Left lung (tissue), 10 donors: ENCODE data around the gene DOHH. TPM values are rescaled to one million over a fixed set of nuclear protein-coding genes. Genes with fewer than 3 reads are reported as not detected.

Source experiments
- ATAC-seq: fragments of 200-7000 bp; cut with Tn5 transposase; one replicate; pipeline ENCODE4 v1.9.1; 2020; ENCODE audit warnings: moderate library complexity
- DNase-seq, 4 donors: peaks; one replicate each; pipeline ENCODE4 v3.0.0-alpha.2; 2013 to 2020
- H3K27ac ChIP-seq, 2 donors: fragments of 200-600 bp; sonication (generic) in 1 of 2; one replicate each; pipeline versions ENCODE4 v1.5.0 to v1.8.0; 2020 to 2021
- H3K27me3 ChIP-seq, 2 donors: fragments of 200-600 bp; sonication (generic) in 1 of 2; one replicate each; pipeline versions ENCODE4 v1.5.0 to v1.8.0; 2020 to 2021
- H3K36me3 ChIP-seq, 2 donors: fragments of 200-600 bp; sonication (generic) in 1 of 2; one replicate each; pipeline versions ENCODE4 v1.5.0 to v1.8.0; 2020 to 2021
- H3K4me1 ChIP-seq, 2 donors: fragments of 200-600 bp; one replicate each; pipeline ENCODE4 v1.8.0; 2021
- H3K4me3 ChIP-seq, 2 donors: fragments of 200-600 bp; sonication (generic) in 1 of 2; one replicate each; pipeline versions ENCODE4 v1.5.0 to v1.8.0; 2020 to 2021; ENCODE audit warnings: mild to moderate bottlenecking in 1 of 2
- H3K9me3 ChIP-seq, 2 donors: fragments of 200-600 bp; sonication (generic) in 1 of 2; one replicate each; pipeline versions ENCODE4 v1.5.0 to v1.8.0; 2020 to 2021
- intact Hi-C, 2 donors: fragments of 100-400 bp; cut with DNase I; formaldehyde crosslinking; loops; one replicate each; pipeline versions ENCODE4 v1.11.2 to v1.14.2; 2022
- polyA plus RNA-seq, 6 donors: library from polyadenylated mRNA; unstranded; fragments of 120-200 nt; gene quantifications; one replicate each; pipeline ENCODE4 v1.2.1, GENCODE V29; 2013; ENCODE audit not compliant: insufficient read length in 6 of 6
- total RNA-seq, 2 donors: library from RNA; stranded (reverse); fragmentation: NEBNext Ultra II Directional; extraction: Animal tissue kit (Norgen Biotek cat#: 25700); gene quantifications; one replicate each; pipeline ENCODE4 v1.2.1, GENCODE V29; 2021
- TF ChIP-seq, protein P1 (sequence below), 2 donors: fragments of 200-600 bp; sonication (generic) in 1 of 2; IDR thresholded peaks; one replicate each; pipeline versions ENCODE4 v1.5.0 to v1.8.0; 2021; ENCODE audit warnings: antibody characterized with exemption in 2 of 2
- donor health status: DM: no; HTN: yes; CAD: no.
- donor health status: DM: no; HTN: no; CAD: no.

DOHH gene
- total and polyA plus RNA-seq, 8 donors = 5.8 to 14.1 (median 7.9) TPM

DNA sequence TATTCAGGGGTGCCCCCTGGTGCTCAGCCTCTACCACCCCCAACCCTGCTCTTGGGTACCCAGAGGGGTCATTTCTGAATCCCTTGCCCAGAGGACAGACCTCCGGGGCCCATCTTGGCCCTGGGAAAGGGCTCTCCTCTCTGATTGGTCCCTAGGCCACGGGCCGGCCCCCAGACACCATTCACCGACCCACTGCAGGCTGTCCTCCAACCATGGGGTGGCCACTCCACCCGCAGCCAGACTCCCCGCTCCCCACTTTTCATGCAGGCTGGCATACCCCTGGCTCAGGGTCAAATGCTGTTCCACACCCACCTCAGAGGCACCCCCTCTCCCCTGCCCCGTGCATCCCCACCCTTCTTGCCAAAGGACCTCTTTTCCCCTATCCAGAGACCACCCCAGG, 34.9 kb downstream of the DOHH start:
- Histone ChIP-seq H3K27ac (peak overlapping the region in 1 of 2 donors; percentile 48), H3K36me3 (peaks cover 0 to 50% of the 10 kb centered on the region in 2 donors), H3K9me3 (no peaks in the 10 kb centered on the region), H3K4me3 (no peak overlapping the region), H3K4me1 (peaks cover 3 to 6% of the 10 kb centered on the region in 2 donors), H3K27me3 (no peaks in the 10 kb centered on the region)
- TF ChIP-seq, protein P1, sequence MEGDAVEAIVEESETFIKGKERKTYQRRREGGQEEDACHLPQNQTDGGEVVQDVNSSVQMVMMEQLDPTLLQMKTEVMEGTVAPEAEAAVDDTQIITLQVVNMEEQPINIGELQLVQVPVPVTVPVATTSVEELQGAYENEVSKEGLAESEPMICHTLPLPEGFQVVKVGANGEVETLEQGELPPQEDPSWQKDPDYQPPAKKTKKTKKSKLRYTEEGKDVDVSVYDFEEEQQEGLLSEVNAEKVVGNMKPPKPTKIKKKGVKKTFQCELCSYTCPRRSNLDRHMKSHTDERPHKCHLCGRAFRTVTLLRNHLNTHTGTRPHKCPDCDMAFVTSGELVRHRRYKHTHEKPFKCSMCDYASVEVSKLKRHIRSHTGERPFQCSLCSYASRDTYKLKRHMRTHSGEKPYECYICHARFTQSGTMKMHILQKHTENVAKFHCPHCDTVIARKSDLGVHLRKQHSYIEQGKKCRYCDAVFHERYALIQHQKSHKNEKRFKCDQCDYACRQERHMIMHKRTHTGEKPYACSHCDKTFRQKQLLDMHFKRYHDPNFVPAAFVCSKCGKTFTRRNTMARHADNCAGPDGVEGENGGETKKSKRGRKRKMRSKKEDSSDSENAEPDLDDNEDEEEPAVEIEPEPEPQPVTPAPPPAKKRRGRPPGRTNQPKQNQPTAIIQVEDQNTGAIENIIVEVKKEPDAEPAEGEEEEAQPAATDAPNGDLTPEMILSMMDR (IDR thresholded peaks at IDR 0.05) = no peak
- intact Hi-C loops = no loop called here
- DNase-seq (no peak), ATAC-seq (no peak)

DNA sequence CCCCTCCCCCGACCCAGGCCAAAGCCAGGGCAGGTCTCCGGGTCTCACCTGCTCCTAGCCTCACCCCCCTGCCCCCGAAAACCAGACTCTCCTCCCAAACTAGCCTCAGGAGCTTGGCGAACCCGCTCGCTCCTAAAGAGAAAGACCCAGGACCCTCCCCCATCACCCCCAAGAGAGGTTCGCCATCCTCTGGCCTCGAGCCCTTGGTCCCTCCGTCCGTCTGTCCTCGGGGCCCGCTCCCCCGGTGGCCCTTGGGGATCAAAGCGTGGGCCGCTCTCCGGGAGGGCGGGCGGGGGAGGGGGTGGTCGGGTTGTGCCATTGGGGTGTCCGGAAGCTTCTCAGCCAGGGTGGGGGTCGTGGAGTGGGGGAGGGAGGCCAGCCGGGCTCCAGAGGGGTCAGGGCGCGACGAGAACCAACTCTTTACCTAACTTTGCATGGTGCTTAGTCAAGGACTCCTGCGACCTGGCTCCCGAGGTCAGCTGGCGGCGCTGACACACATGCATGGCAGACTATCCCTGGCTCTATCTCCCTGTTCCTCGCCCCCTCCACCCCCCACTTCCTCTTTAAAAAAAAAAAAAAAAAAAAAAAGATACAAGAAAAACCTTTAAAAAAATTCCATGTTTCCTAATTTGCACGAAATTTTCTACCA, 35.8 kb downstream of the DOHH start:
- DNase-seq = no peak
- Histone ChIP-seq H3K4me3 (no peak overlapping the region), H3K27ac (no peak overlapping the region), H3K4me1 (peaks cover 7 to 11% of the 10 kb centered on the region in 2 donors), H3K27me3 (no peaks in the 10 kb centered on the region), H3K9me3 (no peaks in the 10 kb centered on the region), H3K36me3 (peaks cover 0 to 59% of the 10 kb centered on the region in 2 donors)
- intact Hi-C loops = no loop called here
- TF ChIP-seq, protein P1 (IDR thresholded peaks at IDR 0.05) = no peak
- ATAC-seq = no peak

DNA sequence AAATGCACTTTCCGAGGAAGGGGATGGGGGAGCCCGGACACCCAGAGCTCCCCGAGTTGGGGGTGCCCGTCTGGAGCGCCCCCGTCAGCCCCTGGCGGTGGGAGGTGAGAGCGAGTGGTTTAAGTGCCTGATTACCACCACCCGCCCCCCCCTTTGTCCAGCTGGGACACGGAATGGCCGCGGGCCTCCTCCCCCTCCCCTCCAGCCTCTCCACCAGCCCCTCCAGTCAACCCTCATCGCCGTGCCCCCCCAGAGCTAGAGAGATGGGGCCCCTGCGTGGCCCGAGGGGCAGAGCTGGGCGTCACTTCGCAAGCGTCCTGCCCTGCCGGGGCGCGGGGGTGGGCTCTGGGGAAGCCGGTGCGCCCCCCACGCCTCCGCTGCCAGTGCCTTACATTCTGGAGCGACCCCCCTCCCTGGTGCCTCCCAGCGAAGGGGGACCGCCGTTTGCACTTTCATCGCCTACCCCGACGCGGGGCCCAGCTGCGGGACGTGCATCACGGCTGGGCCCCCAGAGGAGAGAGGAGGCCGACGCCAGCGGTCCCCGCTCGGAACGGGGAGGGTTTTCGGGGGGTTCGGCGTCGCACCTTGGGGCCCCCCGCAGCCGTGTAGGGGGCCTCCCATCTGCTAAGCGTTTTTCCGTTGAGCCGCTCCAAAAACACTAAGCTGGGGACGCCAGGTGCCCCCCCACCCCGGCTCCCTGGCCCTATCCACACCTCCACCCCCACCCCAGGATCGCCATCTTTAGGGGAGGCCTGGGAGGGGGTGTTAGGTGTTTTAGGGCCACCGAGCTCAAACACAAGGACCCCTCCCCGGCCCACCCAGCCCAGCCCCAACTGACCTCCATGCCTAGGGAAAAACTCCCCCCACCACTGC, 36.5 kb downstream of the DOHH start:
- no peak for ATAC-seq
- DNase-seq = no peak
- Histone ChIP-seq H3K27ac (no peak overlapping the region), H3K36me3 (peaks cover 0 to 65% of the 10 kb centered on the region in 2 donors), H3K4me3 (no peak overlapping the region), H3K9me3 (no peaks in the 10 kb centered on the region), H3K27me3 (no peaks in the 10 kb centered on the region), H3K4me1 (peaks cover 12 to 17% of the 10 kb centered on the region in 2 donors)
- TF ChIP-seq, protein P1 (IDR thresholded peaks at IDR 0.05) = no peak
- intact Hi-C loops = no loop called here

DNA sequence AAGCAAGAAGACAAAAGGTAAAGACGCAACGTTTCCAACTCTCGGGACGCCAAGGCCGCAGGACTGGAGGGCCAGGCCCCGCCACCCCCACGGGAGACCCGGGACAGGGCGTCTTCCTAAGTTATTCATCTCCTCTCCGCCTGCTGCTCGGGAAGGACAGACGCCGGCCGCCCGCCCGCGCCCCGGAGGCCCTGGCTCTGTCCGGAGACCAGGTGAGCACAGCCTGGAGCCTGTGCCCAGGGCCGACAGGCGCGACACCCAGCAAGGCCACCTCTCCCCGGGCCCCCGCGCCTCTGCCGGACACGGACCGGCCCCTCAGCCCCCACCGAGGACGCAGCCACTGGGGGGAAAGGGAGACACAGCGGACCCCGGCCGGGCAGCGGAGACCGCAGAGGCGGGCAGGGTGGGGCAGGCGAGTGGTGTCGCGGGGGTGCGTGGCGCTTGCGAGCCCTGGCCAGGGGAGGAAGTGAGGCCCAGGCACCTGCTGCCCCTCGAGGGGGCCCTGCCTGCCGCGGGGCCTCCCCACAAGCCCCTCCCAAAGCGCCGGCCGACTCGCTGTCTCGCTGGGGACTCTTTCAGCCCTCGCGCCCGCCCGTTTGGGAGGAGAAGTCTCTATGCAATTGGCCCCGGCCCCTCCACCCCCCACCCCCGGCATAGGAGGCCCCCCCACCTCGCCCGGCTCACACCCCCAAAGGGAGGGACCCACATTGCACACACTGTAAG, 37.3 kb downstream of the DOHH start:
- no peak overlapping the region for H3K4me3 ChIP-seq
- peaks cover 12 to 23% of the 10 kb centered on the region in 2 donors for H3K4me1 ChIP-seq
- no peak for ATAC-seq
- no peaks in the 10 kb centered on the region for H3K27me3 ChIP-seq
- intact Hi-C loops = no loop called here
- DNase-seq = peak in 1 of 4 donors; percentile 80
- TF ChIP-seq, protein P1 (IDR thresholded peaks at IDR 0.05) = no peak
- H3K9me3 ChIP-seq = no peaks in the 10 kb centered on the region
- peaks cover 0 to 71% of the 10 kb centered on the region in 2 donors for H3K36me3 ChIP-seq
- no peak overlapping the region for H3K27ac ChIP-seq
